ENCODE measurements around the gene ZP4.

DNA sequence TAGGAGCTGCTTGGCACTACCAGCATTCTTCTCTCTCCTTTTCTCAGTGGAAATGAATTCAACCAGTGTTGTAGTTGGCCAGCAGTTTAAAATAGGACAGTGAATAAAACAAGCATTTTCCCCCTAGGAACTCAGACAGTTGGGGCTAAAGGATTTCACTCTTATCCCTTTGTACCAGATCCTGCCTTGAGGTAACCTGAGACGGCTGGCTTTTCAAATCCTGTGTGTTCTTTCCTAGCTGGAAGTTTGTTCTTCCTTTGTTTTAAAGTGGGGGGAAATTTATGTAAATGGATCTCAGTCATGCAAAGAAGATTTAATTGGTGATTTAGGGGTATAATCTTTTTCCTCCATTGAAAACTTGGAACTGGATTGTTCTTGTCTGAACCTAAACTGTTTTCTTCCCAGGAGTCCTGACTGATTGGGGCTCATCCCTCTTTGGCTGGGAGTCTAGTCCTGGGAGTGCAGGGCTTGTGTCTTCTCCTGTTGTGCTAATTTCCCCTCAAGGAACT, 23.3 kb downstream of the ZP4 start:
- TF ChIP-seq SIN3A (IDR thresholded peaks at IDR 0.05; ENCODE audit: low read depth) (no peak), EZH2phosphoT487 (IDR thresholded peaks at IDR 0.05; ENCODE audit: borderline replicate concordance) (no peak), ZNF274 (IDR thresholded peaks at IDR 0.05; ENCODE audit: low read depth, low read length) (no peak)
- TF ChIP-seq, protein P1, sequence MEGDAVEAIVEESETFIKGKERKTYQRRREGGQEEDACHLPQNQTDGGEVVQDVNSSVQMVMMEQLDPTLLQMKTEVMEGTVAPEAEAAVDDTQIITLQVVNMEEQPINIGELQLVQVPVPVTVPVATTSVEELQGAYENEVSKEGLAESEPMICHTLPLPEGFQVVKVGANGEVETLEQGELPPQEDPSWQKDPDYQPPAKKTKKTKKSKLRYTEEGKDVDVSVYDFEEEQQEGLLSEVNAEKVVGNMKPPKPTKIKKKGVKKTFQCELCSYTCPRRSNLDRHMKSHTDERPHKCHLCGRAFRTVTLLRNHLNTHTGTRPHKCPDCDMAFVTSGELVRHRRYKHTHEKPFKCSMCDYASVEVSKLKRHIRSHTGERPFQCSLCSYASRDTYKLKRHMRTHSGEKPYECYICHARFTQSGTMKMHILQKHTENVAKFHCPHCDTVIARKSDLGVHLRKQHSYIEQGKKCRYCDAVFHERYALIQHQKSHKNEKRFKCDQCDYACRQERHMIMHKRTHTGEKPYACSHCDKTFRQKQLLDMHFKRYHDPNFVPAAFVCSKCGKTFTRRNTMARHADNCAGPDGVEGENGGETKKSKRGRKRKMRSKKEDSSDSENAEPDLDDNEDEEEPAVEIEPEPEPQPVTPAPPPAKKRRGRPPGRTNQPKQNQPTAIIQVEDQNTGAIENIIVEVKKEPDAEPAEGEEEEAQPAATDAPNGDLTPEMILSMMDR (IDR thresholded peaks at IDR 0.05 in 2 of 3, conservative IDR thresholded peaks at IDR 0.05 in 1 of 3; ENCODE audit: borderline replicate concordance in 1 of 3, insufficient read depth in 1 of 3, low read depth in 2 of 3, low read length in 2 of 3) = no peak

All from HCT116 (cell line).